Measurements from ENCODE around the gene FAM180B.

- TF ChIP-seq EZH2 (IDR thresholded peaks at IDR 0.05; ENCODE audit: borderline replicate concordance, low read length) (peak; percentile 37), CTCF (conservative IDR thresholded peaks at IDR 0.05 in 1 of 2, IDR thresholded peaks at IDR 0.05 in 1 of 2; ENCODE audit: extremely low read depth in 1 of 2, insufficient read depth in 1 of 2, low read depth in 1 of 2, low read length in 2 of 2) (no peak)
Observed at GRCh38 chr11:47589977-47590861, 3.7 kb downstream of the FAM180B start.

All from mammary epithelial cell (primary cell).